ENCODE data around the gene HK1.

Gene HK1

DNA sequence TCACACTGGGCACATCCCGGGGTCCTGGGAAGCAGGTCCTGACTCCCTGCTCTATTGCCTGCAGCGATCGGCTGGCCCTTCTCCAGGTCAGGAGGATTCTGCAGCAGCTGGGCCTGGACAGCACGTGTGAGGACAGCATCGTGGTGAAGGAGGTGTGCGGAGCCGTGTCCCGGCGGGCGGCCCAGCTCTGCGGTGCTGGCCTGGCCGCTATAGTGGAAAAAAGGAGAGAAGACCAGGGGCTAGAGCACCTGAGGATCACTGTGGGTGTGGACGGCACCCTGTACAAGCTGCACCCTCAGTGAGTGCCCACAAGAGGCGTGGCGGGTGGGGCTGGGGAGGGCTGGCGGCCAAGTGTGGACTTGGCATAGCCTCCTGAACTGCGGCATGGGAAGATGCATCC is 12.8 kb upstream of the HK1 start:
- no peak for ATAC-seq
- TF ChIP-seq OSR1 (CRISPR knock-in tag; IDR thresholded peaks at IDR 0.05) (no peak), ZNF565 (CRISPR knock-in tag; conservative IDR thresholded peaks at IDR 0.05; ENCODE audit: low read depth) (no peak)

DNA sequence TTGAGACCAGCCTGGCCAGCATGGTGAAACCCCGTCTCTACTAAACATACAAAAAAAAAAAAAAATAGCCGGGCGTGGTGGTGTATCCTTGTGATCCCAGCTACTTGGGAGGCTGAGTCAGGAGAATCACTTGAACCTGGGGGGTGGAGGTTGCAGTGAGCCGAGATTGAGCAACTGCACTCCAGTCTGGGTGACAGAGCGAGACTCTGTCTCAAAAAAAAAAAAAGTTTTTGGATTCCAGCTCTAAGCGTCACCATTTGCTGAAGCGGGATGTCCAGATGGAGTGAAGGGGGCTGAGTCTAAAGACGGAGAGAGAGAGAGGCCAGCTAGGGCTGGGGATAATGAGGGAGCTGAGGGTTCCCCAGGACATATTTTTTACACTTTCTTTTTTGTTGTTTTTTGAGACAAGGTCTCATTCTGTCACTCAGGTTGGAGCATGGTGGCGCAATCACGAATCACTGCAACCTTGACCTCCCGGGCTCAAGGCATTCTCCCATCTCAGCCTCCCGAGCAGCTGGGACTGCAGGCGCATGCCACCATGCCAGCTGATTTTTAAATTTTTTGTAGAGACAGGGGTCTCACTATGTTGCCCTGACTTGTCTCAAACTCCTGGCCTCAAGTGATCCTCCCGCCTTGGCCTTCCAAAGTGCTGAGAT is 9.4 kb upstream of the HK1 start:
- no peak for ATAC-seq
- TF ChIP-seq RARB (CRISPR knock-in tag; IDR thresholded peaks at IDR 0.05) = no peak
- TF ChIP-seq, protein P1, sequence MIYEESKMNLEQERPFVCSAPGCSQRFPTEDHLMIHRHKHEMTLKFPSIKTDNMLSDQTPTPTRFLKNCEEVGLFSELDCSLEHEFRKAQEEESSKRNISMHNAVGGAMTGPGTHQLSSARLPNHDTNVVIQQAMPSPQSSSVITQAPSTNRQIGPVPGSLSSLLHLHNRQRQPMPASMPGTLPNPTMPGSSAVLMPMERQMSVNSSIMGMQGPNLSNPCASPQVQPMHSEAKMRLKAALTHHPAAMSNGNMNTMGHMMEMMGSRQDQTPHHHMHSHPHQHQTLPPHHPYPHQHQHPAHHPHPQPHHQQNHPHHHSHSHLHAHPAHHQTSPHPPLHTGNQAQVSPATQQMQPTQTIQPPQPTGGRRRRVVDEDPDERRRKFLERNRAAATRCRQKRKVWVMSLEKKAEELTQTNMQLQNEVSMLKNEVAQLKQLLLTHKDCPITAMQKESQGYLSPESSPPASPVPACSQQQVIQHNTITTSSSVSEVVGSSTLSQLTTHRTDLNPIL (CRISPR knock-in tag; IDR thresholded peaks at IDR 0.05; ENCODE audit: low read depth) = no peak
- TF ChIP-seq ARNTL (CRISPR knock-in tag; IDR thresholded peaks at IDR 0.05; ENCODE audit: borderline replicate concordance, low read depth) = no peak

DNA sequence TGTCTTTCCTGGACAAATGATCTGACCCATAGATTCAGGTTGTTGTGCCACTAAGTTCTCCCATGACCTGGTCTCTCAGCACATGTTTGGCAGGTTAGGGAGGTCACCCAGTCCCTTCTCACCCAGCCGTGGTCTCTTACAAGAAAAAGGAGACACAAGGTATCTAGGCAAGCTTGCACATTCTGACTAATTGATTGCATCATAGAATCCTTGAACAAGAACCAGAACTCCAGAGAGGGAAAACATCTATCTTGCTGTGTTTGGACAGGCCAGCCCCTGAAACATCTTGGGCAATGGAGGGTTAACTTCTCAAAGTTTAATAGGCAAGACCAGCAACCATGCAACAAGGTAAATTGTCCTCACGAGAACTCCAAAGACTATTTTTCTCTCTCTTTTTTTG is 8.5 kb upstream of the HK1 start:
- no peak for ATAC-seq
- TF ChIP-seq GLIS3 (CRISPR knock-in tag; IDR thresholded peaks at IDR 0.05) (no peak), SNAI2 (CRISPR knock-in tag; IDR thresholded peaks at IDR 0.05) (no peak), ZFP3 (CRISPR knock-in tag; IDR thresholded peaks at IDR 0.05) (no peak), ZC3H10 (CRISPR knock-in tag; IDR thresholded peaks at IDR 0.05) (no peak), TCF4 (CRISPR knock-in tag; IDR thresholded peaks at IDR 0.05; ENCODE audit: borderline replicate concordance) (no peak), BACH2 (CRISPR knock-in tag; IDR thresholded peaks at IDR 0.05; ENCODE audit: borderline replicate concordance) (no peak)
- TF ChIP-seq, protein P2, sequence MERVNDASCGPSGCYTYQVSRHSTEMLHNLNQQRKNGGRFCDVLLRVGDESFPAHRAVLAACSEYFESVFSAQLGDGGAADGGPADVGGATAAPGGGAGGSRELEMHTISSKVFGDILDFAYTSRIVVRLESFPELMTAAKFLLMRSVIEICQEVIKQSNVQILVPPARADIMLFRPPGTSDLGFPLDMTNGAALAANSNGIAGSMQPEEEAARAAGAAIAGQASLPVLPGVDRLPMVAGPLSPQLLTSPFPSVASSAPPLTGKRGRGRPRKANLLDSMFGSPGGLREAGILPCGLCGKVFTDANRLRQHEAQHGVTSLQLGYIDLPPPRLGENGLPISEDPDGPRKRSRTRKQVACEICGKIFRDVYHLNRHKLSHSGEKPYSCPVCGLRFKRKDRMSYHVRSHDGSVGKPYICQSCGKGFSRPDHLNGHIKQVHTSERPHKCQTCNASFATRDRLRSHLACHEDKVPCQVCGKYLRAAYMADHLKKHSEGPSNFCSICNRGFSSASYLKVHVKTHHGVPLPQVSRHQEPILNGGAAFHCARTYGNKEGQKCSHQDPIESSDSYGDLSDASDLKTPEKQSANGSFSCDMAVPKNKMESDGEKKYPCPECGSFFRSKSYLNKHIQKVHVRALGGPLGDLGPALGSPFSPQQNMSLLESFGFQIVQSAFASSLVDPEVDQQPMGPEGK (CRISPR knock-in tag; IDR thresholded peaks at IDR 0.05; ENCODE audit: borderline replicate concordance) = no peak
- TF ChIP-seq, protein P1 (CRISPR knock-in tag; IDR thresholded peaks at IDR 0.05; ENCODE audit: low read depth) = no peak

DNA sequence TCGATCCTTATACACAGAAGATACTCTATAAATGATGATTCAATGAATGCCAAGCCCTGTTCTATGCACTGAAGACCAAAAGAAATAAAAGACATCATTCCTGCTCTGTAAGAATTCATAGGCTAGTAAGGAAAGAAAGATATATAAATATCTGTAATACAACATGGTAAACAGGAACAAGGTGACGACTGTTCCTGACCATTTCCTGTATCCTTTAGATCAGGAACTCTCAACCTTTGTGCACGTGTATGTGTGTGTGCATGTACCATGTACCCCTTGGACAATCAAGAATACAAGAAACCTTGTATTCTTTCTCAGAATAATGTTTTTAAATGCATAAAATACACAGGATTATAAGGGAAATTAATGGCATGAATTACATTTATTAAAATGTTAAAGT is 7.3 kb upstream of the HK1 start:
- ATAC-seq = no peak
- TF ChIP-seq, protein P3, sequence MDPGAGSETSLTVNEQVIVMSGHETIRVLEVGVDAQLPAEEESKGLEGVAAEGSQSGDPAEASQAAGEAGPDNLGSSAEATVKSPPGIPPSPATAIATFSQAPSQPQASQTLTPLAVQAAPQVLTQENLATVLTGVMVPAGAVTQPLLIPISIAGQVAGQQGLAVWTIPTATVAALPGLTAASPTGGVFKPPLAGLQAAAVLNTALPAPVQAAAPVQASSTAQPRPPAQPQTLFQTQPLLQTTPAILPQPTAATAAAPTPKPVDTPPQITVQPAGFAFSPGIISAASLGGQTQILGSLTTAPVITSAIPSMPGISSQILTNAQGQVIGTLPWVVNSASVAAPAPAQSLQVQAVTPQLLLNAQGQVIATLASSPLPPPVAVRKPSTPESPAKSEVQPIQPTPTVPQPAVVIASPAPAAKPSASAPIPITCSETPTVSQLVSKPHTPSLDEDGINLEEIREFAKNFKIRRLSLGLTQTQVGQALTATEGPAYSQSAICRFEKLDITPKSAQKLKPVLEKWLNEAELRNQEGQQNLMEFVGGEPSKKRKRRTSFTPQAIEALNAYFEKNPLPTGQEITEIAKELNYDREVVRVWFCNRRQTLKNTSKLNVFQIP (CRISPR knock-in tag; IDR thresholded peaks at IDR 0.05; ENCODE audit: borderline replicate concordance, low read depth) = no peak
- TF ChIP-seq, protein P2 (CRISPR knock-in tag; IDR thresholded peaks at IDR 0.05; ENCODE audit: borderline replicate concordance) = no peak
- TF ChIP-seq TOX (CRISPR knock-in tag; IDR thresholded peaks at IDR 0.05; ENCODE audit: borderline replicate concordance) (no peak), ZFP30 (CRISPR knock-in tag; IDR thresholded peaks at IDR 0.05) (no peak), CSDC2 (CRISPR knock-in tag; IDR thresholded peaks at IDR 0.05) (no peak), OSR1 (CRISPR knock-in tag; IDR thresholded peaks at IDR 0.05) (no peak), GLIS3 (CRISPR knock-in tag; IDR thresholded peaks at IDR 0.05) (no peak)
- TF ChIP-seq, protein P4, sequence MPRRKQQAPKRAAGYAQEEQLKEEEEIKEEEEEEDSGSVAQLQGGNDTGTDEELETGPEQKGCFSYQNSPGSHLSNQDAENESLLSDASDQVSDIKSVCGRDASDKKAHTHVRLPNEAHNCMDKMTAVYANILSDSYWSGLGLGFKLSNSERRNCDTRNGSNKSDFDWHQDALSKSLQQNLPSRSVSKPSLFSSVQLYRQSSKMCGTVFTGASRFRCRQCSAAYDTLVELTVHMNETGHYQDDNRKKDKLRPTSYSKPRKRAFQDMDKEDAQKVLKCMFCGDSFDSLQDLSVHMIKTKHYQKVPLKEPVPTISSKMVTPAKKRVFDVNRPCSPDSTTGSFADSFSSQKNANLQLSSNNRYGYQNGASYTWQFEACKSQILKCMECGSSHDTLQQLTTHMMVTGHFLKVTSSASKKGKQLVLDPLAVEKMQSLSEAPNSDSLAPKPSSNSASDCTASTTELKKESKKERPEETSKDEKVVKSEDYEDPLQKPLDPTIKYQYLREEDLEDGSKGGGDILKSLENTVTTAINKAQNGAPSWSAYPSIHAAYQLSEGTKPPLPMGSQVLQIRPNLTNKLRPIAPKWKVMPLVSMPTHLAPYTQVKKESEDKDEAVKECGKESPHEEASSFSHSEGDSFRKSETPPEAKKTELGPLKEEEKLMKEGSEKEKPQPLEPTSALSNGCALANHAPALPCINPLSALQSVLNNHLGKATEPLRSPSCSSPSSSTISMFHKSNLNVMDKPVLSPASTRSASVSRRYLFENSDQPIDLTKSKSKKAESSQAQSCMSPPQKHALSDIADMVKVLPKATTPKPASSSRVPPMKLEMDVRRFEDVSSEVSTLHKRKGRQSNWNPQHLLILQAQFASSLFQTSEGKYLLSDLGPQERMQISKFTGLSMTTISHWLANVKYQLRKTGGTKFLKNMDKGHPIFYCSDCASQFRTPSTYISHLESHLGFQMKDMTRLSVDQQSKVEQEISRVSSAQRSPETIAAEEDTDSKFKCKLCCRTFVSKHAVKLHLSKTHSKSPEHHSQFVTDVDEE (CRISPR knock-in tag; IDR thresholded peaks at IDR 0.05) = no peak
